DMS153 treated with DMSO at 0.1 percent for 48 hours (cell line): ENCODE data around the gene ATP2A3.
"Not testable (repeated sequence)": the region's sequence is repeated elsewhere in the genome, so short reads cannot be mapped to it uniquely, and the experiment has no call there.

ENCODE experiments used
- DNase-seq: peaks from one replicate; lab custom pipeline; 2025; ENCODE audit not compliant: unreplicated experiment; lab: John Stamatoyannopoulos, UW

ATP2A3 gene

GRCh38 chr17:3992370-3992769 lies 28.1 kb upstream of the ATP2A3 start:
- no peak for DNase-seq

- DNase-seq = not testable (repeated sequence)
Measured at GRCh38 chr17:3991699-3992098, 27.5 kb upstream of the ATP2A3 start.

- no peak for DNase-seq
Measured at GRCh38 chr17:3990386-3991127, 26.3 kb upstream of the ATP2A3 start.

- no peak for DNase-seq
Measured at GRCh38 chr17:3989041-3989886, 25.0 kb upstream of the ATP2A3 start.

GRCh38 chr17:3988297-3989040 lies 24.2 kb upstream of the ATP2A3 start:
- no peak for DNase-seq

- no peak for DNase-seq
Measured at GRCh38 chr17:3986939-3987335, 22.7 kb upstream of the ATP2A3 start.

- DNase-seq = no peak
Measured at GRCh38 chr17:3986270-3986938, 22.2 kb upstream of the ATP2A3 start.

GRCh38 chr17:3985846-3986245 lies 21.6 kb upstream of the ATP2A3 start:
- no peak for DNase-seq

- no peak for DNase-seq
Measured at GRCh38 chr17:3983606-3984484, 19.6 kb upstream of the ATP2A3 start.

GRCh38 chr17:3982541-3983017 lies 18.3 kb upstream of the ATP2A3 start:
- no peak for DNase-seq

GRCh38 chr17:3982113-3982512 lies 17.9 kb upstream of the ATP2A3 start:
- DNase-seq = no peak

- no peak for DNase-seq
Measured at GRCh38 chr17:3981455-3981854, 17.2 kb upstream of the ATP2A3 start.

- no peak for DNase-seq
Measured at GRCh38 chr17:3980381-3981014, 16.3 kb upstream of the ATP2A3 start.

- DNase-seq = no peak
Measured at GRCh38 chr17:3979290-3979611, 15.0 kb upstream of the ATP2A3 start.

- no peak for DNase-seq
Measured at GRCh38 chr17:3978421-3979289, 14.4 kb upstream of the ATP2A3 start.

- no peak for DNase-seq
Measured at GRCh38 chr17:3977387-3977786, 13.2 kb upstream of the ATP2A3 start.

- no peak for DNase-seq
Measured at GRCh38 chr17:3976675-3977171, 12.5 kb upstream of the ATP2A3 start.

- no peak for DNase-seq
Measured at GRCh38 chr17:3974980-3975379, 10.7 kb upstream of the ATP2A3 start.
